ENCODE data around the gene FBXL14.

DNA sequence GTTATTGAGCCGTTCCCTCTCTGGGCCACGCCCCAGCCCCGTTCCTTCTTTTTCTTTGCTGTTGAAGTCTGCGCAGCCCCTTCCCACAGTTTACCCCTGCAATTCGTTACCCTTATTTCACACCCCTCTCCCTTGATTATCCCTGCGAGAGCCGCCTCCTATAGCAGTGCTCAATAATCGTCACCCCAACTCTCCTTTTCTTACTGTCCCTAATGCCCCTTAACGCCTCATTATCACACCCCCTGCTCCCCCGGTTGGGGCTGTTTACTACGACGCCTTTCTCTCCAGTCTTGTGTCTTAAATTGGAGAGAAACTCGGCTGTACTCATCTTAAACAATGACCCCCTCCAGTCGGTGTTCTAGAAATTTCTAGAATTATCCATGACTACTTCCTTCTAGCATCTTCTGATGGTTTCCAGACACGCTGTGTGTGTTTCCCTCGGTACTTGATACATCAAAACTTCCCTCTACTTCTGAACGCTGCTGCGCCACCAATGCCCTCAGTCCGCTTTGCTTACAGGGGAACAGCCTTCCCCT, 713 bp upstream of the FBXL14 start:
- TF ChIP-seq EP300 (conservative IDR thresholded peaks at IDR 0.05; ENCODE audit: poor library complexity, severe bottlenecking) (no peak), POLR2AphosphoS5 (IDR thresholded peaks at IDR 0.05) (no peak), TAF1 (IDR thresholded peaks at IDR 0.05; ENCODE audit: low read depth) (no peak), SMC3 (conservative IDR thresholded peaks at IDR 0.05; ENCODE audit: poor library complexity) (peak; percentile 4), MXI1 (conservative IDR thresholded peaks at IDR 0.05; ENCODE audit: poor library complexity, severe bottlenecking) (no peak), EZH2 (IDR thresholded peaks at IDR 0.05; ENCODE audit: borderline replicate concordance, insufficient read depth, low read length, poor library complexity, severe bottlenecking) (no peak)
- TF ChIP-seq, protein P1, sequence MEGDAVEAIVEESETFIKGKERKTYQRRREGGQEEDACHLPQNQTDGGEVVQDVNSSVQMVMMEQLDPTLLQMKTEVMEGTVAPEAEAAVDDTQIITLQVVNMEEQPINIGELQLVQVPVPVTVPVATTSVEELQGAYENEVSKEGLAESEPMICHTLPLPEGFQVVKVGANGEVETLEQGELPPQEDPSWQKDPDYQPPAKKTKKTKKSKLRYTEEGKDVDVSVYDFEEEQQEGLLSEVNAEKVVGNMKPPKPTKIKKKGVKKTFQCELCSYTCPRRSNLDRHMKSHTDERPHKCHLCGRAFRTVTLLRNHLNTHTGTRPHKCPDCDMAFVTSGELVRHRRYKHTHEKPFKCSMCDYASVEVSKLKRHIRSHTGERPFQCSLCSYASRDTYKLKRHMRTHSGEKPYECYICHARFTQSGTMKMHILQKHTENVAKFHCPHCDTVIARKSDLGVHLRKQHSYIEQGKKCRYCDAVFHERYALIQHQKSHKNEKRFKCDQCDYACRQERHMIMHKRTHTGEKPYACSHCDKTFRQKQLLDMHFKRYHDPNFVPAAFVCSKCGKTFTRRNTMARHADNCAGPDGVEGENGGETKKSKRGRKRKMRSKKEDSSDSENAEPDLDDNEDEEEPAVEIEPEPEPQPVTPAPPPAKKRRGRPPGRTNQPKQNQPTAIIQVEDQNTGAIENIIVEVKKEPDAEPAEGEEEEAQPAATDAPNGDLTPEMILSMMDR (IDR thresholded peaks at IDR 0.05; ENCODE audit: poor library complexity, severe bottlenecking), result no peak
